ENCODE measurements around the gene APEH. TPM values are rescaled to one million over a fixed set of nuclear protein-coding genes. Genes with fewer than 3 reads are reported as not detected.

APEH gene
- total and polyA plus RNA-seq, 2 of the 13 experiments (the other 11 are each of a cell fraction or from before 2014, with no cell fraction given): 116 to 130 TPM

DNA sequence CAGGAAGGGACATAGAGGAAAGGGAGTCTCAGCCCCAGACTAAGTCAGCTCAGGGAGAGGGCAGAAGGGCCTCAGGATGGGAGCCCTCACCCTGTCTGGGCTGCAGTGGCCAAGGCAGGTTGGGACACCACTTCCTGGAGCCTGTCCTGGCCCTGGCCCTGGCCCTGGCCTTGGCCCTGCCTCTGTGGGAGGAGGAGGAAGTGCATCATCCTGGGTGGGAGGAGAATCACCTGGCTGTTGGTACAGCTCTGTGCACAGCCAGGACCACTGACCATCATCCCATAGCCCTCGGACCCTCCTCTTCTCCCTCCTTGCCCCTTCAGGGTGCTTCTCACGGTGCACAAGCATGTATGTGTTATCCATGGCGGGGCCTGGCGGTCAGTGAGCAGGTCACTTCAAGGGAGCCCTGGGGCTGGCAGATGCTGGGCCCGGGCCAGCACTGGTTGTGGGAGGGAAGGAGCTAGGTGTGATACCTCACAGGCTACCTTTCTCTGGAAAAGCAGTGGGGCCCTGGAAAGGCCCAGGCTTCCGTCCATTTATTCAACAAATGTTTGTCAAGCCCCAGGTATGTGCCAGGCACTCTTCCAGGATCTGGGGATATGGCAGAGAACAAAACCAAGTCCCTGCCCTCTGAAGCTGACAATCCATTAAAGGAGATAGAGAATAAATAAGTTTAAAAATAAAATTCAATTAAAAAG, 8.2 kb upstream of the APEH start (continued):
- TF ChIP-seq ZNF468 (CRISPR knock-in tag; IDR thresholded peaks at IDR 0.05): no peak
- TF ChIP-seq, protein P1, sequence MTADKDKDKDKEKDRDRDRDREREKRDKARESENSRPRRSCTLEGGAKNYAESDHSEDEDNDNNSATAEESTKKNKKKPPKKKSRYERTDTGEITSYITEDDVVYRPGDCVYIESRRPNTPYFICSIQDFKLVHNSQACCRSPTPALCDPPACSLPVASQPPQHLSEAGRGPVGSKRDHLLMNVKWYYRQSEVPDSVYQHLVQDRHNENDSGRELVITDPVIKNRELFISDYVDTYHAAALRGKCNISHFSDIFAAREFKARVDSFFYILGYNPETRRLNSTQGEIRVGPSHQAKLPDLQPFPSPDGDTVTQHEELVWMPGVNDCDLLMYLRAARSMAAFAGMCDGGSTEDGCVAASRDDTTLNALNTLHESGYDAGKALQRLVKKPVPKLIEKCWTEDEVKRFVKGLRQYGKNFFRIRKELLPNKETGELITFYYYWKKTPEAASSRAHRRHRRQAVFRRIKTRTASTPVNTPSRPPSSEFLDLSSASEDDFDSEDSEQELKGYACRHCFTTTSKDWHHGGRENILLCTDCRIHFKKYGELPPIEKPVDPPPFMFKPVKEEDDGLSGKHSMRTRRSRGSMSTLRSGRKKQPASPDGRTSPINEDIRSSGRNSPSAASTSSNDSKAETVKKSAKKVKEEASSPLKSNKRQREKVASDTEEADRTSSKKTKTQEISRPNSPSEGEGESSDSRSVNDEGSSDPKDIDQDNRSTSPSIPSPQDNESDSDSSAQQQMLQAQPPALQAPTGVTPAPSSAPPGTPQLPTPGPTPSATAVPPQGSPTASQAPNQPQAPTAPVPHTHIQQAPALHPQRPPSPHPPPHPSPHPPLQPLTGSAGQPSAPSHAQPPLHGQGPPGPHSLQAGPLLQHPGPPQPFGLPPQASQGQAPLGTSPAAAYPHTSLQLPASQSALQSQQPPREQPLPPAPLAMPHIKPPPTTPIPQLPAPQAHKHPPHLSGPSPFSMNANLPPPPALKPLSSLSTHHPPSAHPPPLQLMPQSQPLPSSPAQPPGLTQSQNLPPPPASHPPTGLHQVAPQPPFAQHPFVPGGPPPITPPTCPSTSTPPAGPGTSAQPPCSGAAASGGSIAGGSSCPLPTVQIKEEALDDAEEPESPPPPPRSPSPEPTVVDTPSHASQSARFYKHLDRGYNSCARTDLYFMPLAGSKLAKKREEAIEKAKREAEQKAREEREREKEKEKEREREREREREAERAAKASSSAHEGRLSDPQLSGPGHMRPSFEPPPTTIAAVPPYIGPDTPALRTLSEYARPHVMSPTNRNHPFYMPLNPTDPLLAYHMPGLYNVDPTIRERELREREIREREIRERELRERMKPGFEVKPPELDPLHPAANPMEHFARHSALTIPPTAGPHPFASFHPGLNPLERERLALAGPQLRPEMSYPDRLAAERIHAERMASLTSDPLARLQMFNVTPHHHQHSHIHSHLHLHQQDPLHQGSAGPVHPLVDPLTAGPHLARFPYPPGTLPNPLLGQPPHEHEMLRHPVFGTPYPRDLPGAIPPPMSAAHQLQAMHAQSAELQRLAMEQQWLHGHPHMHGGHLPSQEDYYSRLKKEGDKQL (CRISPR knock-in tag; IDR thresholded peaks at IDR 0.05; ENCODE audit: low read depth): no peak
- TF ChIP-seq, protein P2, sequence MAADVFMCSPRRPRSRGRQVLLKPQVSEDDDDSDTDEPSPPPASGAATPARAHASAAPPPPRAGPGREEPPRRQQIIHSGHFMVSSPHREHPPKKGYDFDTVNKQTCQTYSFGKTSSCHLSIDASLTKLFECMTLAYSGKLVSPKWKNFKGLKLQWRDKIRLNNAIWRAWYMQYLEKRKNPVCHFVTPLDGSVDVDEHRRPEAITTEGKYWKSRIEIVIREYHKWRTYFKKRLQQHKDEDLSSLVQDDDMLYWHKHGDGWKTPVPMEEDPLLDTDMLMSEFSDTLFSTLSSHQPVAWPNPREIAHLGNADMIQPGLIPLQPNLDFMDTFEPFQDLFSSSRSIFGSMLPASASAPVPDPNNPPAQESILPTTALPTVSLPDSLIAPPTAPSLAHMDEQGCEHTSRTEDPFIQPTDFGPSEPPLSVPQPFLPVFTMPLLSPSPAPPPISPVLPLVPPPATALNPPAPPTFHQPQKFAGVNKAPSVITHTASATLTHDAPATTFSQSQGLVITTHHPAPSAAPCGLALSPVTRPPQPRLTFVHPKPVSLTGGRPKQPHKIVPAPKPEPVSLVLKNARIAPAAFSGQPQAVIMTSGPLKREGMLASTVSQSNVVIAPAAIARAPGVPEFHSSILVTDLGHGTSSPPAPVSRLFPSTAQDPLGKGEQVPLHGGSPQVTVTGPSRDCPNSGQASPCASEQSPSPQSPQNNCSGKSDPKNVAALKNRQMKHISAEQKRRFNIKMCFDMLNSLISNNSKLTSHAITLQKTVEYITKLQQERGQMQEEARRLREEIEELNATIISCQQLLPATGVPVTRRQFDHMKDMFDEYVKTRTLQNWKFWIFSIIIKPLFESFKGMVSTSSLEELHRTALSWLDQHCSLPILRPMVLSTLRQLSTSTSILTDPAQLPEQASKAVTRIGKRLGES (CRISPR knock-in tag; IDR thresholded peaks at IDR 0.05; ENCODE audit: borderline replicate concordance): no peak
- TF ChIP-seq ZNF775 (CRISPR knock-in tag; IDR thresholded peaks at IDR 0.05; ENCODE audit: borderline replicate concordance): no peak
- no peak for TF ChIP-seq HNRNPK (IDR thresholded peaks at IDR 0.05; ENCODE audit: low read depth, low read length, poor library complexity, severe bottlenecking)
- TF ChIP-seq FOSL2 (CRISPR knock-in tag; IDR thresholded peaks at IDR 0.05): peak; percentile 56
- TF ChIP-seq MBD4 (IDR thresholded peaks at IDR 0.05; ENCODE audit: borderline replicate concordance, low read length): no peak
- no peak for TF ChIP-seq ZNF251 (CRISPR knock-in tag; IDR thresholded peaks at IDR 0.05)
- TF ChIP-seq, protein P3, sequence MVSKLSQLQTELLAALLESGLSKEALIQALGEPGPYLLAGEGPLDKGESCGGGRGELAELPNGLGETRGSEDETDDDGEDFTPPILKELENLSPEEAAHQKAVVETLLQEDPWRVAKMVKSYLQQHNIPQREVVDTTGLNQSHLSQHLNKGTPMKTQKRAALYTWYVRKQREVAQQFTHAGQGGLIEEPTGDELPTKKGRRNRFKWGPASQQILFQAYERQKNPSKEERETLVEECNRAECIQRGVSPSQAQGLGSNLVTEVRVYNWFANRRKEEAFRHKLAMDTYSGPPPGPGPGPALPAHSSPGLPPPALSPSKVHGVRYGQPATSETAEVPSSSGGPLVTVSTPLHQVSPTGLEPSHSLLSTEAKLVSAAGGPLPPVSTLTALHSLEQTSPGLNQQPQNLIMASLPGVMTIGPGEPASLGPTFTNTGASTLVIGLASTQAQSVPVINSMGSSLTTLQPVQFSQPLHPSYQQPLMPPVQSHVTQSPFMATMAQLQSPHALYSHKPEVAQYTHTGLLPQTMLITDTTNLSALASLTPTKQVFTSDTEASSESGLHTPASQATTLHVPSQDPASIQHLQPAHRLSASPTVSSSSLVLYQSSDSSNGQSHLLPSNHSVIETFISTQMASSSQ (IDR thresholded peaks at IDR 0.05; ENCODE audit: low read depth): no peak
- TF ChIP-seq, protein P3 (CRISPR knock-in tag; IDR thresholded peaks at IDR 0.05; ENCODE audit: borderline replicate concordance): peak; percentile 54; the same call in 1 of the 2 replicates
- TF ChIP-seq, protein P4, sequence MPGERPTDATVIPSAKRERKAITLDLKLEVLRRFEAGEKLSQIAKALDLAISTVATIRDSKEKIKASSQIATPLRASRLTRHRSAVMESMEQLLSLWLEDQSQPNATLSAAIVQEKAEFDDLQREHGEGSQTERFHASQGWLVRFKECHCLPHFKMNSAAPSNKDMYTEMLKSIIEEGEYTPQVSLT (CRISPR knock-in tag; IDR thresholded peaks at IDR 0.05; ENCODE audit: borderline replicate concordance, low read depth): no peak
- TF ChIP-seq, protein P5, sequence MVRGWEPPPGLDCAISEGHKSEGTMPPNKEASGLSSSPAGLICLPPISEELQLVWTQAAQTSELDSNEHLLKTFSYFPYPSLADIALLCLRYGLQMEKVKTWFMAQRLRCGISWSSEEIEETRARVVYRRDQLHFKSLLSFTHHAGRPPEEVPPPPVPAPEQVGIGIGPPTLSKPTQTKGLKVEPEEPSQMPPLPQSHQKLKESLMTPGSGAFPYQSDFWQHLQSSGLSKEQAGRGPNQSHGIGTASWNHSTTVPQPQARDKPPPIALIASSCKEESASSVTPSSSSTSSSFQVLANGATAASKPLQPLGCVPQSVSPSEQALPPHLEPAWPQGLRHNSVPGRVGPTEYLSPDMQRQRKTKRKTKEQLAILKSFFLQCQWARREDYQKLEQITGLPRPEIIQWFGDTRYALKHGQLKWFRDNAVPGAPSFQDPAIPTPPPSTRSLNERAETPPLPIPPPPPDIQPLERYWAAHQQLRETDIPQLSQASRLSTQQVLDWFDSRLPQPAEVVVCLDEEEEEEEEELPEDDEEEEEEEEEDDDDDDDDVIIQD (CRISPR knock-in tag; IDR thresholded peaks at IDR 0.05; ENCODE audit: low read depth): no peak
- no peak; the same call in 1 of the 2 replicates for TF ChIP-seq ZNF782 (CRISPR knock-in tag; IDR thresholded peaks at IDR 0.05; ENCODE audit: borderline replicate concordance)
